KOPT-K1 (cell line): ENCODE results near the gene NCOA5.
A peak's percentile ranks its signal among the peaks of the same experiment; 100 is the strongest.

Source experiments
- H3K27ac ChIP-seq: fragments of 200-600 bp; sonication (generic); 2 replicates; pipeline ENCODE4 v1.5.1; 2016; ENCODE audit warnings: antibody characterized with exemption, mild to moderate bottlenecking, low read depth, low read length; ENCODE audit not compliant: poor library complexity, severe bottlenecking
- H3K36me3 ChIP-seq: fragments of 200-600 bp; sonication (generic); 2 replicates; pipeline ENCODE4 v1.5.1; 2017; ENCODE audit warnings: antibody characterized with exemption, mild to moderate bottlenecking, low read length, moderate library complexity; ENCODE audit not compliant: insufficient read depth
- H3K9me3 ChIP-seq: fragments of 200-600 bp; sonication (generic); 2 replicates; pipeline ENCODE4 v1.5.1; 2017; ENCODE audit warnings: antibody characterized with exemption, low read length, mild to moderate bottlenecking; ENCODE audit not compliant: insufficient read depth, poor library complexity, severe bottlenecking

Gene NCOA5

DNA sequence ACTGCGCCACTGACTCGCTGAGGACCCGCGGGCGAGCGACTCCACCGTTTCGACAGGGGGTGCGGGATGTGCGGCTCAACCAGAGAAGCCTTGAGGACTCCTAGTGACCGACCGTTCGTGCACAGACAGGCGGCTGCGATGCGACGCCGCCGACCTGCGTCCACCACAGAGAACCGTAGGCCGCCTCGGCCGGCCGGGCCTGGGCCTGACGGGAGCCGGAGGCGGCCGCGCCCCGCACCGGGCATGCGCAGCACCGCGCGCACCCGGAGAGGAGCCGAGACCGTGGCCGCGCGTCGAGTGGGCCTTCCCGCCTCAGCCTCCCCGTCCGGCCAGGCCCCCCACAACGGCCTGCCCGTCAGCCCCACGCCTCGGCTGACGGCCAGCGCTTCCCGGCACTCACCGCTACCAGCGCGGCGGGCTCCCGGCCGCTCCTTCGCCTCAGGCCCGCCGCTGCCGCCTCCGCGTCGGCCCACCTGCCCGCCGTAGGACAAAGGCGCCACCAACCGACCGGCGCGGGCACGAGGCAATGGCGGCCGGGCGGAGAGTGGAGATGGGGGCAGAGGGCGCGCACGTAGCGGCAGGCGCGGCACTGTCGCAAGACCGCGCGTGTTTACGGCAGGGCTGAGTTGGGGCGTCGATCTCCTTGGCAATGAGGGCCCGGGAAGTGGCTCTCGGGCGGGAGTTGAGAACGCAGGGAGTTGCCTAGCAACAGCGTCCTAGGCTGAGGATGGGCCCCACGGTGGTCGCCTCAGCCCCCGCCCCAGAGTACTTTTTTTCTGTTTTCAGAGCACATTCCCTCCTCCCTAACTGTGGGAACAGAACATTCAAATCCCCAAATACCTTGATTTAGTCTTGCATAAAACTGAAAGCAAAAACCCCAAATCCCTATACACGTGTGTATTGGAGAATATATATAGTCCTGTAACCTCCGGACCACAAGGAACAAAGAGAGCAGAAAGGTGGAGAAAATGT is at the start of gene NCOA5:
TSS of gene NCOA5 (minus strand) at position 546 of the 972 bp plus-strand sequence. CDS start 10,538 bp downstream, outside the sequence.
- Histone ChIP-seq H3K9me3 (no peaks in the 10 kb centered on the region), H3K27ac (peak within 1 kb of the TSS; percentile 98)

DNA sequence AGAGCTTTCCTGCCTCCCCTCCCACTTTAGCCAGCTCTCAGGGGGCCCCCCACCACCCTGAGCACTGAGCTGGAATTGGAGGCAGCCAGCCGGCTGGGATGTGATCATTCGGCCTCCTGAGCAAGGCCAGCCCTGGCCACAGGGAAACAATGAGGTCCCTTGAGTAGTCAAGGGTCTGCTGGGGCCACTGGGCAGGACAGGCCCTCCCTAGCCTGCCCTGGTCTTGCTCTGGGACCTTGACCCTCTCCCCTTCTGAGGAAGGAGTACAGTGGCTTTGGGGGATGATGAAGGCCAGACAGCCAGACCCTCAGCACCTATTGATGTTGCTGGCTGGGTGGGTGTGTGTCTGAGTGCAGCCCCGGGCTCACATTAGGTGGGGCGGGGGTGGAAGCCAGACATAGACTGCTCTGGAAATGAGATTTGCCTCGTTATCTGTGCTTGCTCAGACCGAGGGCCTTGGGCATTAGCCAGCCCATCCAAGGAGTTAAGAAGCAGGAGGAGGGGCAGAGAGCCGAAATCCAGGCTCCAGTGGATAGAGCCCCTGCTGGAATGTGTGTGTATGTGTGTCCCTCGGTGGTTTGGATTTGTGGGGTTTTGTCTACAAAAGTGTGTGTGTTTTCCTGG is 49.6 kb upstream of the NCOA5 start:
- H3K9me3 ChIP-seq, result no peaks in the 10 kb centered on the region

More for the DNA sequence above, at the start of gene NCOA5:
- peaks cover 19% of the 10 kb centered on the region; the same call in 1 of the 2 replicates for H3K36me3 ChIP-seq

DNA sequence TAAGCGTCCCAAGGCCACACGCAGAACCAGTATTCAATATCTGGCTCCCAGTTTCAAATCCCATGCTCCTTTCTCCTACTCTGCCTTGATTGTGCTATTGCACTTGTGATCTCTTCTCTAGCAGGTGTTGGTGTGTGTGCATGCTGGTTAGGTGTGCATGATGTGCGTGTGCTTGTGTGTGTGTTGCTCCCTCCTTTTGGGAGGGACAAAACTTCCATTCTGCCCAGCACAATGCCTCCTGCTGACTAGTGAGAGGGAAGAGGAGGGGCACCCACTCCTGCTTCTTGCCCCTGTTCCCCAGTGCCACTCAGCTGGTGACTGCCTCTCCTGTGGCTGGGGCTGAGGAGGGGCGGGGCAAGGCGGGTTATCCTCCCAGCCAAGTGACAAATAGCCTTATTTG is 48.1 kb upstream of the NCOA5 start:
- Histone ChIP-seq H3K36me3 (no peaks in the 10 kb centered on the region), H3K9me3 (no peaks in the 10 kb centered on the region), H3K27ac (no peak overlapping the region)

More for the DNA sequence above, 49.6 kb upstream of the NCOA5 start:
- H3K27ac ChIP-seq, result no peak overlapping the region
- H3K36me3 ChIP-seq, result no peaks in the 10 kb centered on the region

DNA sequence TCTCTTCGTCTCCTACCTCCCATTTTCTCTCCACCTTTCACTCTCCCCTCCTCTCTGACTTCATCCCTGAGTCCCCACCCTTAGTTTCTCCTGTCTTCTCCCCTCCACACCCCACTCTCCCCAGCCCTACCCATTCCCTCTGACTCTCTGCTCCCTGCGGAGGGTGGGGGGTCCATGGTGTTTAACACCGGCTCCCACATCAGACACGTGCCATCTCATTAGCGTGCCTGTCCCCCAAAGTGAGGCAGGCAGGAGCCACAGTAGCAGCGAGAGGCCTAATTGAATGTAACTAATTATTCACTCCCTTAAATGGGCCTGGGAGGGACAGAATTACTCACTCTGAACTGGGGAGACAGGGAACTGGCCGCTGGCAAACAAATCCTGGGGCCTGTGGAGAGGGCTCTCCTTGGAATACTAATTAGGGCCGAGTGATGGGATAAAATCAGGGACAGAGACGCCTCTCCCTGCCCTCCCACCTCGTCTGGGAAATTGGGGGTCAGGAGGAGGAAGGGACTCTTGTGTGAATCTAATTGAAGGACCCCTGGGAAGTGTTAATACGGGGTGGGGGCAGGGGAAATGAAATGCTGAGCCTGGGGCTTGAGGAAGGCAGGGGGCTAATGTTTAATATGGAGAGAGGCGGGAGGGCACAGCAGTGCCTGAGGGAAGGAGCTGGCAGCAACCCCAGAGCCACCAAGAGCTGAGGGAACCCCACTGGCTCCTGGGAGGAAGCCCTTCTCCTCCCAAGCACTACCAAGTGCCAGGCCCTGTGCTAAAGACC is 46.3 kb upstream of the NCOA5 start:
- H3K27ac ChIP-seq, result no peak overlapping the region
- H3K9me3 ChIP-seq, result no peaks in the 10 kb centered on the region
- no peaks in the 10 kb centered on the region for H3K36me3 ChIP-seq

DNA sequence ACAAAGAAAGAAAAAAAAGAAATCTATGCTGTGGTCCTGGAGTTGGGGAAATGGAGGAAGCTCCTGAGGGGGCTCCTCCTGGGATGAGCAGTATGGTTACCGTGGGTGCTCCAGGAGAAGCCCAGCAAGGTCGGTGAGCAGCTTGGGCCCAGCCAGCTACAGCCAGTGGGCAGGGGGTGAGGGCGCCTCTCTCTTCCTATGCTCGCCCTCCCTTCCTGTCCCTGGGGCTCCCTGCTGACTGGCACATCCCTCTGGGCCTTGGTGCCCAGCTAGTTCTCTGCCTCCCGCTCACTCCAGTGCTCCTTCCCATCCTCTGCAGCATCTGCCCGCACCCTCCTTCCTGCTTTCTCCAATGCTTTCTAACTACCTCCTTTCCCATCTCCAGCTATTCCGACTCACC is 45.0 kb upstream of the NCOA5 start:
- H3K27ac ChIP-seq, result no peak overlapping the region
- H3K9me3 ChIP-seq, result no peaks in the 10 kb centered on the region
- no peaks in the 10 kb centered on the region for H3K36me3 ChIP-seq

DNA sequence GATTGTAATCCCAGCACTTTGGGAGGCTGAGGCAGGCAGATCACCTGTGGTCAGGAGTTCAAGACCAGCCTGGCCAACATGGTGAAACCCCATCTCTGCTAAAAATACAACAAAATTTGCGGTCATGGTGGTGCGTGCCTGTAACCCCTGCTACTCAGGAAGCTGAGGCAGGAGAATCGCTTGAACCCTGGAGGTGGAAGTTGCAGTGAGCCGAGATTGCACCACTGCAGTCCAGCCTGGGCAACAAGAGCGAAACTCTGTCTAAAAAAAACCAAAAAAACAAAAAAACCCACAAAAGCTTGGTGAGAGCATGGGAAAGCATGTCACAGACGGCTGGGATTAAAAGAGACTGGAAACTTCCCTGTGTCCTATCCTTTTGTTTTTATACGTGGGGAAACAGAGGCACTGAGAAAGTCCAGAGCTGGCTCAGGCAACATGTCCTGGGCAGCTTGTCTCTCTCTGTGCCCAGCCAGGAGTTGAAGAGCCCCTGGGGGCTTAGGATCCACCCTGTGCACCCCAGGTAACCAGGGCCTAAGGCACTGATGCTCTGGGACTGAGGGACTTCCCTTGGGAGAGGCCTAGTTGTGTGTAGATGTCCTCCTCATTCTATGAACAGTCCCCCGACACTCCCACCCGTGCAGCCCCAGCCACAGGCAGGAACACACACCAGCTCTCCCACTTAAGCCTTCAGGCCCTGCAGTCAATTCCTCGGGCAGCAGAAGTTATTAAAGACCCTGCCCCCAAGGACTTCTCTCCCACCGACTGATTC is 44.3 kb upstream of the NCOA5 start:
- no peaks in the 10 kb centered on the region for H3K36me3 ChIP-seq
- H3K9me3 ChIP-seq, result no peaks in the 10 kb centered on the region
- H3K27ac ChIP-seq, result no peak overlapping the region

DNA sequence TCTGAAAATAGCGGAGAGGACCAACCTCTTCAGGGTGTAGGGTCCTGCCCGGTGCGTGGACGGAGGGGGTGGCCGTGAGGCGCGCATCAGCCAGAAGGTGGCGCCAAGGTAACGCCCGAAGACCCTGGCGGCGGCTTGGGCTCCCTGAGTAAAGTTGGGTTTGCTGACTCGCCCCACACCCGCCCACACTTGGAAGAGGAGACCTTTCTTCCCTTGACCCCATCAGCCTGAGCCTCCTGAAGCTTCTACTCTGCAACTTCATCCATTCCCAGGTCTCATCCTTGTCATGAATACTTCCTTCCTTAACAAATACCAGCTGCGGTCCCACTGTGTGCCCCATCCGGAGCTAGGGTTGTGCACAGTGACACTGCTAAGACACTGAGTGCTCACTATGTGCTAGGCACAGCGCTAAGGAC is 43.0 kb upstream of the NCOA5 start:
- Histone ChIP-seq H3K27ac (no peak overlapping the region), H3K9me3 (no peaks in the 10 kb centered on the region), H3K36me3 (no peaks in the 10 kb centered on the region)

DNA sequence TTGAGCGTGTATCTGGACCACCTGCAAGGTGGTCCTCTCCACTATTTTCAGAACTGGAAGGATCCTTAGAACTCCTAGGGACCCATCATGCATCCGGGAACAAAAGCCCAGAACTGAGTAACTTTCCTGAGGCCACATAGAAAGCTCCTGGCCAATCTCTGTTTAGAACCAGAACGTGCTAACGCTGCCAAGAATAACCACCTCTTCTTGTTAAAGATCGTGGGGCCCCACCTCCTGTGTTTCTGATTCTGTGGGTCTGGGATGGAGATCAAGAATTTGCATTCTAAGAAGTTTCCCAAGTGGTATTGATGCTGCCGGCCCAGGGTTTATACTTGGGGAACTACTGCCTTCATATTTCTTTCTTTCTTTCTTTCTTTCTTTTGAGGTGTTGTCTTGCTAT is 41.6 kb upstream of the NCOA5 start:
- H3K27ac ChIP-seq, result no peak overlapping the region
- H3K9me3 ChIP-seq, result no peaks in the 10 kb centered on the region

DNA sequence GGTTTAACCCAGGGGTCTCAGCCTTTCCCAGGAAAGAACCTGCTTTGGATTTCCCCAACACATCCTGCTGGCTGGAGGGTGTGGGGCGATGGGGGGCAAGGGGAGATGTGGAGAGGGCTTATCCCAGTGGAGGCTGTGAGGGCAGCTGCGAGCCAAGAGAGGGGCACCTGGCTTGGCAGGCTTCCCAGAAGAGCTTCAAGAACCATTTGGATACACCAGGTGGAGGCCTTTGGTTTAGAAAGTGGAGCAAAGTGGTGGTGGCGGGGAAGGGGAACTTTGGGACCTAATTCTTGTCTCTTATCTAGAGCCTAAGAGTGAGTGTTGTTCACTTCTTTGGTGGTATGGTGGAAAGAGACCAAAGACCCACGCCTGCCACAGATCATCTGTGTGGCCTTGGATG is 40.8 kb upstream of the NCOA5 start:
- Histone ChIP-seq H3K27ac (no peak overlapping the region), H3K9me3 (no peaks in the 10 kb centered on the region), H3K36me3 (no peaks in the 10 kb centered on the region)

More for the DNA sequence above, 41.6 kb upstream of the NCOA5 start:
- no peaks in the 10 kb centered on the region for H3K36me3 ChIP-seq

DNA sequence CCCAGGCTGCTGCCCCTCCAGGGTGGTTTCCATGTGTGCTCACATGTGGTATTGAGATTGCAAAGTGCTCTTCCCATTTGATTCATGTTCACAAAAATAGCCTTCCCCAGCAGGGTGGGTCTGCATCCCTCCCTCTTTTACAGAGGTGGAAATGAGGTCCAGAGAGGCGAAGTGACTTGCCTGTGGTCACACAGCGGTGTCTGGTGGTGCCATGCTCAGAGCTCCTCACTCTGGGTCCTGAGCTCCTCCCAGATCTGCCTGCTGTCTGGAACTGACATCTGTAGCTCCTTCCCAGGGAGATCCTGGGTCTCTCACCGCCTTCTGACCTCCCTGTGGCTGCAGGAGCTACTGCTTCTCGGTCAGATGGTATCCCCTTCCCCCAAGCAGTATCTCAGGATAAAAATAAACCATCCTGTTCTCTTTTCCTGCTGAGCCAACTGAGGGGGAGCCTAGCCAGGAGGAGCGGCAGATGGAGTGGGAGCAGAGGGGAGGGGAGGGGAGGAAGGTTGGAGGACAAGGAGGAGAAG is 40.3 kb upstream of the NCOA5 start:
- Histone ChIP-seq H3K27ac (no peak overlapping the region), H3K36me3 (no peaks in the 10 kb centered on the region), H3K9me3 (no peaks in the 10 kb centered on the region)

DNA sequence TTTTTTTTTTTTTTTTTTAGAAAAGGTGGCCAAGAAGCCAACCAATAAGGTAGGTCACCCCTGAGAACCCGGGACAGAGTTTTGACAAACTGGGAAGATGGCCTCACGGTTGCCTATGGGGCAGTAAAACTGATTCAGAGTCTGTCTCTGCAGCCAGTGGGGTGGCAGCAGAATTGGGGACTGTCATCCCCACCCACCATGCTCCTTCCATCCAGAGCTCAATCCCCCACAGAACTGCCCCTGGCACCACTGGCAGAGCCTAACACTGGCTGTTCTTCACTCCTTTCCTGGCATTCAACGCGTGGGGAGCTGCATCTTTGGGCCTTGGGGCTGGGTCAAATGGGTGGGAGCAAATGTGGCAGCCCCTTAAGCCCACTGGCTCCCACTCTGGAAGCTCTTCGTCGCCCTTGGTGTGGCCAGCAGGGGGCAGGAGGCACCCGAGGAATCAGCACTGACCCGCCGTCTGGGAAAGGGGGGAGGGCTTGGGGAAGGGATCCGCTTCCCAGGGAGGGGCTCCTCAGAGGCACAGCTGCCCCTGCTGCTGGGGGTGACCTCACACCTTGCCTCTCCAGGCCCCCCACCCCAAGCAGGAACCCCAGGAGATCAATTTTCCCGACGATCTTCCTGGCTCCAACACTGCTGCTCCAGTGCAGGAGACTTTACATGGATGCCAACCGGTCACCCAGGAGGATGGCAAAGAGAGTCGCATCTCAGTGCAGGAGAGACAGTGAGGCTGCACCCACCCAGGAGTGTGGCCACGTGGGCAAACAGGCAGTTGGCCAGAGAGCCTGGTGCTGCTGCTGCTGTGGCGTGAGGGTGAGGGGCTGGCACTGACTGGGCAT is 38.8 kb upstream of the NCOA5 start:
- H3K36me3 ChIP-seq, result no peaks in the 10 kb centered on the region
- H3K27ac ChIP-seq, result no peak overlapping the region

DNA sequence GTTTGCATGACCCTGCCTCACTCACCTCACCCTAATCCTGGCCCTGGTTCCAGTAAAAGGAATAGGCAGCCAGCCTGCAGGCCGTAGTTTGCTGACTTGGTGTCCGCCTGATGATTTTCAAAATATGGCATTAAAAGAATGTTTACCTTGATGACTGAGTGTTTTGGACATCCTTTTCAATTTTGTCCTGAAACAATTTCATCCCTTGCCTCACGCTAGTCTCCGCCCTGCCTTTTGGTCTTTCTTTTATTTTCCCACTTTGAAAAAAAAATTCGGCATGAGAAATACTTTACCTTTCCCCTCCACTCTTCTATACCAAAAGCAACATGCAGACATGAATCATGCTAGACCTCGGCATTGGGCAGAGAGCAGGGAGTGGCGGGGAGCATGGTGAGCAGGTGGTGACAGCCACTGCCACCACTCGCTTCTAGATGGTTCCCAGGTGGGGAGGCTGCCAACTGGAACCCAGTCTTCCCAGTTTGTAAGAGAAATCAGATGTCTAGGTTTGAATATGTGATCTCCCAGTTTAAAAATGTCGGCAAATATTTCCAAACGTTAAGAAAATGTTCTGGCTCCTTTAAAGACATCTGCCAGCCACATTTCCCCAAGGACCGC is 37.7 kb upstream of the NCOA5 start:
- Histone ChIP-seq H3K9me3 (no peaks in the 10 kb centered on the region), H3K36me3 (no peaks in the 10 kb centered on the region), H3K27ac (no peak overlapping the region)

More for the DNA sequence above, 38.8 kb upstream of the NCOA5 start:
- no peaks in the 10 kb centered on the region for H3K9me3 ChIP-seq

DNA sequence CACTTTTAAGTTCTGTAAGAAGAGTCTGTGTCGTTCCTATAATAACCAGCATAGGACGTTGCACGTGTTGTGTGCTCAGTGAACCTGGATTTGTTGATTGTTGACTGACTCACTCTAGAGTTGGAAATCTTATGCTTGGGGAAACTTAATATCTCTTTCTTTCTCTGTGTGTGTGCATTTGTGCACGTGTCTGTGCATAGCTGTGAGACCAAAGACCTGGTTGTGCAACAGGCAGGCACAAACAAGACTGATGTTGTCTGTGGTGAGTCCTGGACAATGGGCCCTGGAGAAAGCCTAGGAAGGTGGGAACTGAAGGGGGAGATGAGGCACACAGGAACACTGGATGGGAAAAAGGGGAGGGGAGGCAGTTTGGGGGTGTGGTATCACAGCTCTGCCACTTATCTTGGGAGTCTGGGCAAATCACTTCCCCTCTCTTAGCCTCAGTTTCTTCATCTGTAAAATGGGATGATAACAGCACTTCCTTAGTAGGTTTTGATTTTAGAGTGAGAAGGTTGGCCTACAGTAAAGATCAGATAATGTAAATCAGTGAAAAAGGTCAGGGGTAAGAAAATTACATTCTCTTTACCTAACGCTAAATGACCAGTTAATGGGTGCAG is 36.8 kb upstream of the NCOA5 start:
- Histone ChIP-seq H3K27ac (no peak overlapping the region), H3K9me3 (no peaks in the 10 kb centered on the region), H3K36me3 (no peaks in the 10 kb centered on the region)
